ENCODE results near the gene MAPK8.

The MAPK8 gene

GRCh38 chr10:48454302-48455054 is 148.0 kb downstream of the MAPK8 start:
- Mint-ChIP-seq H3K4me3 (no peak overlapping the region), H3K36me3 (ENCODE audit: low read depth) (no peaks in the 10 kb centered on the region), H3K27ac (no peak overlapping the region), H3K4me1 (no peaks in the 10 kb centered on the region), H3K9me3 (no peaks in the 10 kb centered on the region), H3K27me3 (no peaks in the 10 kb centered on the region)
- ATAC-seq (no peak), DNase-seq (no peak)

- no peak for ATAC-seq
- Mint-ChIP-seq H3K4me3 (no peak overlapping the region), H3K36me3 (ENCODE audit: low read depth) (no peaks in the 10 kb centered on the region), H3K4me1 (no peaks in the 10 kb centered on the region), H3K27me3 (no peaks in the 10 kb centered on the region), H3K9me3 (no peaks in the 10 kb centered on the region), H3K27ac (no peak overlapping the region)
- no peak for DNase-seq
Observed at GRCh38 chr10:48455055-48455391, 148.5 kb downstream of the MAPK8 start.

- no peak overlapping the region for H3K27ac Mint-ChIP-seq
- no peaks in the 10 kb centered on the region for H3K4me1 Mint-ChIP-seq
- H3K36me3 Mint-ChIP-seq (ENCODE audit: low read depth) = no peaks in the 10 kb centered on the region
- no peaks in the 10 kb centered on the region for H3K9me3 Mint-ChIP-seq
- no peak for ATAC-seq
- no peaks in the 10 kb centered on the region for H3K27me3 Mint-ChIP-seq
- no peak for DNase-seq
- no peak overlapping the region for H3K4me3 Mint-ChIP-seq
Observed at GRCh38 chr10:48455392-48456151, 149.1 kb downstream of the MAPK8 start.

- no peak overlapping the region for H3K4me3 Mint-ChIP-seq
- no peak overlapping the region for H3K27ac Mint-ChIP-seq
- no peaks in the 10 kb centered on the region for H3K36me3 Mint-ChIP-seq (ENCODE audit: low read depth)
- H3K9me3 Mint-ChIP-seq = no peaks in the 10 kb centered on the region
- ATAC-seq (no peak), DNase-seq (no peak)
- no peaks in the 10 kb centered on the region for H3K27me3 Mint-ChIP-seq
- H3K4me1 Mint-ChIP-seq = no peaks in the 10 kb centered on the region
Observed at GRCh38 chr10:48456361-48456804, 149.9 kb downstream of the MAPK8 start.

GRCh38 chr10:48456808-48457761 is 150.6 kb downstream of the MAPK8 start:
- ATAC-seq (no peak), DNase-seq (peak; percentile 11)
- no peak overlapping the region for H3K27ac Mint-ChIP-seq
- H3K9me3 Mint-ChIP-seq = no peaks in the 10 kb centered on the region
- H3K4me1 Mint-ChIP-seq = no peaks in the 10 kb centered on the region
- no peak overlapping the region for H3K4me3 Mint-ChIP-seq
- no peaks in the 10 kb centered on the region for H3K36me3 Mint-ChIP-seq (ENCODE audit: low read depth)
- no peaks in the 10 kb centered on the region for H3K27me3 Mint-ChIP-seq

GRCh38 chr10:48457949-48458661 is 151.6 kb downstream of the MAPK8 start:
- H3K36me3 Mint-ChIP-seq (ENCODE audit: low read depth) = no peaks in the 10 kb centered on the region
- H3K27me3 Mint-ChIP-seq = no peaks in the 10 kb centered on the region
- no peak overlapping the region for H3K27ac Mint-ChIP-seq
- no peaks in the 10 kb centered on the region for H3K4me1 Mint-ChIP-seq
- no peak overlapping the region for H3K4me3 Mint-ChIP-seq
- H3K9me3 Mint-ChIP-seq = no peaks in the 10 kb centered on the region
- DNase-seq = no peak
- ATAC-seq = no peak

GRCh38 chr10:48458662-48459048 is 152.2 kb downstream of the MAPK8 start:
- Mint-ChIP-seq H3K36me3 (ENCODE audit: low read depth) (no peaks in the 10 kb centered on the region), H3K4me1 (no peaks in the 10 kb centered on the region)
- no peak for ATAC-seq

GRCh38 chr10:48459270-48460150 is 153.0 kb downstream of the MAPK8 start:
- ATAC-seq = no peak
- Mint-ChIP-seq H3K36me3 (ENCODE audit: low read depth) (no peaks in the 10 kb centered on the region), H3K27me3 (no peaks in the 10 kb centered on the region), H3K4me3 (no peak overlapping the region), H3K27ac (no peak overlapping the region), H3K9me3 (no peaks in the 10 kb centered on the region), H3K4me1 (no peaks in the 10 kb centered on the region)
- DNase-seq = no peak

More at GRCh38 chr10:48458662-48459048, 152.2 kb downstream of the MAPK8 start:
- H3K9me3 Mint-ChIP-seq = no peaks in the 10 kb centered on the region
- no peak overlapping the region for H3K4me3 Mint-ChIP-seq
- H3K27me3 Mint-ChIP-seq = no peaks in the 10 kb centered on the region
- DNase-seq = no peak
- H3K27ac Mint-ChIP-seq = no peak overlapping the region

GRCh38 chr10:48460182-48460581 is 153.7 kb downstream of the MAPK8 start:
- Mint-ChIP-seq H3K27me3 (no peaks in the 10 kb centered on the region), H3K4me1 (no peaks in the 10 kb centered on the region), H3K9me3 (no peaks in the 10 kb centered on the region), H3K27ac (no peak overlapping the region), H3K4me3 (no peak overlapping the region), H3K36me3 (ENCODE audit: low read depth) (no peaks in the 10 kb centered on the region)
- no peak for DNase-seq
- no peak for ATAC-seq

GRCh38 chr10:48461623-48462481 is 155.4 kb downstream of the MAPK8 start:
- Mint-ChIP-seq H3K27ac (no peak overlapping the region), H3K4me3 (no peak overlapping the region), H3K4me1 (no peaks in the 10 kb centered on the region), H3K36me3 (ENCODE audit: low read depth) (no peaks in the 10 kb centered on the region), H3K27me3 (no peaks in the 10 kb centered on the region), H3K9me3 (no peaks in the 10 kb centered on the region)
- DNase-seq (no peak), ATAC-seq (no peak)

- DNase-seq (no peak), ATAC-seq (no peak)
- H3K27ac Mint-ChIP-seq = no peak overlapping the region
- no peak overlapping the region for H3K4me3 Mint-ChIP-seq
- H3K27me3 Mint-ChIP-seq = no peaks in the 10 kb centered on the region
- H3K4me1 Mint-ChIP-seq = no peaks in the 10 kb centered on the region
- no peaks in the 10 kb centered on the region for H3K36me3 Mint-ChIP-seq (ENCODE audit: low read depth)
- H3K9me3 Mint-ChIP-seq = no peaks in the 10 kb centered on the region
Observed at GRCh38 chr10:48462482-48463020, 156.1 kb downstream of the MAPK8 start.

GRCh38 chr10:48463318-48464003 is 157.0 kb downstream of the MAPK8 start:
- DNase-seq (no peak), ATAC-seq (no peak)
- H3K36me3 Mint-ChIP-seq (ENCODE audit: low read depth) = no peaks in the 10 kb centered on the region
- H3K27ac Mint-ChIP-seq = no peak overlapping the region
- no peaks in the 10 kb centered on the region for H3K4me1 Mint-ChIP-seq
- no peaks in the 10 kb centered on the region for H3K9me3 Mint-ChIP-seq
- H3K27me3 Mint-ChIP-seq = no peaks in the 10 kb centered on the region
- no peak overlapping the region for H3K4me3 Mint-ChIP-seq
